NCI-H748 treated with DMSO at 0.1 percent for 48 hours (cell line): ENCODE results near the gene PLOD3.

Experiments used
- DNase-seq: peaks from one replicate; lab custom pipeline; 2025; lab: John Stamatoyannopoulos, UW

The PLOD3 gene

GRCh38 chr7:101239191-101239950 lies 22.0 kb upstream of the PLOD3 start:
- DNase-seq, result no peak

DNA sequence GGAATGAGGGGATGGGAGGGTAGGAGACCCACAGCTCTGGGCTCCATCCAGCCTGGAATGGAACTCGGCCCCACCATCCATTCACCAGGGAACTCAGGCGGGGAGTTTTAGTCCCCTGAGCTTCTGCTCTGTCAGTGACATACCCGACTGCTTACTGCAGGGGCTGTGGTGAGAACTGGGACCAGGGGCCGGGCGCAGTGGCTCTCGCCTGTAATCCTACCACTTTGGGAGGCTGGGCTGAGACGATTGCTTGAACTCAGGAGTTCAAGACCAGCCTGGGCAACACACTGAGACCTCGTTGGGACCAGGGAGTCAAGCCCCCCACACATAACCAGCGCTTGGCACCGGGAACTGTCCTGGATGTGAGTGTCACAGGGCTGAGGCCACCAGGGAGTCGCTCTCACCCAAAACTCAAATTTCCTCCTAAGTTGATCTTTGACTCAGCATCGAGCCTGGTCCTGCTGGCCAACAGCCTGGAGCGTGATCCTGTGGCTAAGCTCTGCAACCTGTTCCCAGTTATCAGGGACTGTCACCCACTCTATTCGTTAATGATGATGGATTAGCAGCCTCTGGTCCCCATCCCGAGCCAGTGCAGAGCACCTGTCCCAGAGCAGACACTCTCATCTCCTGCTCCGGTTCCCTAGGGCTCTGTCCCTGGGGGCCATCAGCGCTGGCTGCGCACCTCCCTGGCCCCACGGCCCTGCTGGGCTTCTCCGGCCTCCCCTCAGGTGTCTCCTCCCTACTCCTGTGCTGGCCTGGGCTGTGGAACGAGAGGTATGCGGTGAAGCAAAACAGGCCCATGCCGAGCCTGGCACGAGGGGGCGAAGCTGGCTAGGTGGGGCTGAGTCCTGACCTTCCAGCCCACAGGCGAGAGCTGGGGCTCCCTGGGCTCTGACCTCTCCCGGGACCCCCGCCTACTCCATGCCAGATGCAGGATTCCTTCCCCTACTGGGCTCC lies 21.1 kb upstream of the PLOD3 start:
- no peak for DNase-seq

- DNase-seq, result no peak
Observed at GRCh38 chr7:101237206-101238067, 20.1 kb upstream of the PLOD3 start, which contains the start of gene CLDN15. CLDN15 (minus strand) TSS chr7:101237802; CDS start chr7:101237581, 221 bp downstream.

GRCh38 chr7:101236292-101236835 lies 19.0 kb upstream of the PLOD3 start:
- DNase-seq, result no peak

DNA sequence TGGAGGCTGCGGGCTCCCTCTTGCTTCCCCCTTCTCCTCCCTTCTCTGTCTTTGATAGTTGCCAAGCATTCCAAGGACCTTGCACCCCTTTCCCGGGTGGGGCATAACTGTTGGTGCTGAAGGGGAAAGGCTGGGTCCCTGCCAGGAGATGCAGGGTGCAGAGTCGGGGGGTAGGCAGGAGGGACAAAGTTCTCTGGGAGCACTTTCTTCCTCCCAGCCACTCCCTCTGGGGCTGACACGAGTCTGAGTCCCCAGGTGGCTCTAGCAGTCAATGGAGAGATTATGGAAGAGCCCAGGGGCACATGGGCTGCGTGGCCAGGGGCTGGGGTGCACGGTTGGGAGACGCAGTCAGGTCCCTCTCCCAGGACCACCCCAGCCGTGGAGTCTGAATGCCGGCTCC lies 18.1 kb upstream of the PLOD3 start:
- DNase-seq, result no peak

DNA sequence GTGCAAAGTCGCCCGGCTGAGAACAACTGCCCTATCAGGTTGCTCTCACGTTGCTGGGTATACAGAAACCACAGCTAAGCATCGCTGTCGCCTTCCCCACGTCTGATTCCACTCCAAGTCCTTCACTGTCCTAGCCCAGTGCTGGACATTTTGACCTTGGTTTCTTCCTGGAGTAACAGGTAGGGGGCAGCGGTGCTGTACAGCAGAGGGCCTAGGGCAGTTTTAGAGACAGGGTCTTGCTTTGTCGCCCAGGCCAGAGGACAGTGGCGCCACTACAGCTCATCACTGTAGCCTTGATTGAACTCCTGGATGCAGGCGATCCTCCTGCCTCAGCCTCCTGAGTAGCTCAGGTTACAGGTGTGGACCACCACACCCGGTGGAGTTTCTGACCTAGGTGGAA lies 17.7 kb upstream of the PLOD3 start:
- DNase-seq, result no peak

DNA sequence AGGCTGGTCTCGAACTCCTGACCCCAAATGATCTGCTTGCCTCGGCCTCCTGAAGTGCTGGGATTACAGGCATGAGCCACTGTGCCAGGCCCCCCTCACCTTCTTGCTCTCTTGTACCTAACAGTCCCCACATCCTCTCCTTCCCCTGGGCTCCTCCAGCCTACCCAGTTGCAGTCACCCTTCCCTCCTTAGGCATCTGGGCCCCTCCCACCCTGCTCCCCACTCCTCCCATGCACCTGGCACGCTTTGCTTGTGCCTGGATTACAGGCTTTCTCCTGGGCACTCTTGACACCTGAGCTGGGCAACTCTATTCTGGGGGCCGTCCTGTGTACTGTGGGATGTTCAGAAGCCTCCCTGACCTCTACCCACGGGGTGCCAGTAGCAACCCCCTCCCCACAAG lies 17.3 kb upstream of the PLOD3 start:
- DNase-seq, result no peak

DNA sequence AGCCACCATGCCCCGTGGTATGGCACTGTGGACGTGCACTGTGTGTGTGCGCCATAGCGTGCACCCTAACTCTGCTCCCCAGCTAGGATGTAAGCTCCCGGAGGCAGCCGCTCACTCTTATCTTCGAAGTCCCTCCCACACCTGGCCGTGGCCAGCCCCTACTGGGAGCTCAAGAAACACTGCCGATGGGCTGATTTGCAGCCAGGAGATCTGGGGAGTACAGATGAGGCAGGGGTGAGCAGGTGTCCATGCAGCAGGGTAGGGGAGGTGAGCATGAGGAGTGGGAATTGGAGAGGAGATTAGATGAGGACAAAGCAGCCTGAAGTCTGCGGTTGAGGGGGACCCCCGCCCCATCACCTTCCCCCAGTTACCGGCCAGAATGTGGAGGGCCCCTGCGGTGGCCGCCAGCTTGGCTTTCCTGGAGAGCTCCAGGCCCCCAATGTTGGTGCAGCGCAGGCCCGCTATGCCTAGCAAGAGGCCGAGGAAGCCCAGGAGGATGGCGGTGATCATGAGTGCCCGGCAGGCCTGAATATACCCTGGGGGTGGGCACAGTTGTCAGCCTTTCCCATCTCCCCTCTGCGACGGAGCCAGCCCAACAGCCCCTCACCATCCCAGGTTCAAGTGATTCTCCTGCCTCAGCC lies 16.6 kb upstream of the PLOD3 start:
- DNase-seq, result no peak

GRCh38 chr7:101232141-101232850 lies 14.9 kb upstream of the PLOD3 start:
- DNase-seq, result peak; percentile 42

- no peak for DNase-seq
Observed at GRCh38 chr7:101231644-101232043, 14.3 kb upstream of the PLOD3 start.

DNA sequence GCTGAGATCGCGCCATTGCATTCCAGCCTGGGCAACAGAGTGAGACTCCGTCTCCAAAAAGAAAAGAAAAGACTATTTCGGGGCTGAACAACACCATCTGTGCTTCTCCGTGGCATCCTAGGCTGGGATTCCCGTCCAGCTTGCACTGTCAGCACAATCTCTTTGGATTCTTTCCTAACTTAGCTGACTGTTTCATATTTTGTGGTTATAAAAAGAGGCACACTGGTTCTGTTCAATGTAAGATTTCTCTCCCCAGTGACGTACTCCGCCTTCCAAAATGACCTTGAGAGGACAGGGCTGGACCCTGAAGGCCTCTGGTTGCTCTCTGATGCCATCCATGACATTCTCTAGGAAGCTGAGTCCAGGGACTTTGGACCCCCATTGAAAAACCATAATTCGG lies 9.3 kb upstream of the PLOD3 start:
- no peak for DNase-seq

DNA sequence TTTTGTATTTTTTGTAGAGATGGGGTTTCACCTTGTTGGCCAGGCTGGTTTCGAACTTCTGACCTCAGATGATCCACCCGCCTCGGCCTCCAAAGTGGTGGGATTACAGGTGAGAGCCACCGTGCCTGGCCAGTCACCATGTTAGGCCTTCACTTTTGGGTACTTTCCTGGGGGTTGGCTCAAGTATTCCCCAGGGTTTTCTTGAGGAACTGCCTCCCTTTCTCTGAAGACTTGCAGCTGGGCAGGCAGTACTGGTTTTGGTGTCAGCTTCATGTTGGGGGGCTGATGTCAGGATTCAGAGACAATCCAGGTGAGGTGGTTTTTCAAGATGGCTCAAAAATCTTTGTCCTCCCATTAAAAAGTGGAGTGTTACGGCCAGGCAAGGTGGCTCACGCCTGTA lies 8.3 kb upstream of the PLOD3 start:
- no peak for DNase-seq

GRCh38 chr7:101223528-101223927 lies 6.1 kb upstream of the PLOD3 start:
- DNase-seq, result no peak

- DNase-seq, result no peak
Observed at GRCh38 chr7:101222275-101222830, 5.0 kb upstream of the PLOD3 start.

DNA sequence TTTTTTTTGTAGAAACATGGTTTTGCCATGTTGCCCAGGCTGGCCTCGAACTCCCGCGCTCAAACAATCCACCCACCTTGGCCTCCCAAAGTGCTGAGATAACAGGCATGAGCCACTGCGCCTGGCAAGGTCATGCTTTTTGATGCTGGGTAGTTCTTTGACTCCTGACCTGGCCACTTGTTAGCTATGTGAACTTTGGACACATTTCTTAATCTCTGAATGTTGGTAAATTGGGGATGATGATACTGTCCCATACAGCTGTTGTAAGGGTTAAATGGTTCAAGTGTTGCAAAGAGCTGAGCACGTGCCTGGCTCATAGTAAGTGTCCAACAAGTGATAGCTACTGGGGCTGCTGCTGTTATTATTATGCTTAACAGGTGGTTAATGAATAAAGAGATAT lies 2.9 kb upstream of the PLOD3 start:
- DNase-seq, result no peak

GRCh38 chr7:101218236-101219125 lies 1.1 kb upstream of the PLOD3 start:
- DNase-seq, result no peak

DNA sequence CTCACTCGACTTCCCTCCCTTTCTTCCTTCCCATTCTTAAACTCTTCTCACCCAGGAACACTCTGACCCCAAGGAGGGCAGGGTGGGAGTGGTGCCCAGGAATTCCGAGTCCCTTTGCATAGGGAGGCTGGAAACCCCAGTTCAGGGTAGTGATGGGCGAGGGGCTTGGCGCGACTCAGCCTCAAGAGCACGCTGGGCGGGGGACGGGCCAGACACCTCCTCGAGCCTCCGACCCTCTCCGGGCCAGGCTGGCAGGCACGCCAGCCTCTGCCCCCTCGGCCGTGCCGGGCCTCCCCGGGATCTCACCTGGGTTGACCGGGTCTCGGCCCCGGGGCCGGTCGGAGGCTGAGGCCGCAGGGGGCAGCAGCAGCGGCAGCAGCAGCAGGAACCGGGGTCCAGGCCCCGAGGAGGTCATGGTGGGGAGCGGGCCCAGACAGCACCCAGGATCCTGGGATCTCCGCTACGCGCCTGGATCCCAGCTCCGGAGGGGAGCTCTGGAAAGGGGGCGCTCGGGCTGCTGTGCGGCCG lies 457 bp downstream of the PLOD3 start:
- DNase-seq, result no peak

GRCh38 chr7:101216001-101216859 lies 1.2 kb downstream of the PLOD3 start:
- DNase-seq, result no peak
